PC-3 (cell line): ENCODE measurements around the gene PCDH9. TPM values are rescaled to one million over a fixed set of nuclear protein-coding genes. Genes with fewer than 3 reads are reported as not detected.
"Not testable (repeated sequence)": the region's sequence is repeated elsewhere in the genome, so short reads cannot be mapped to it uniquely, and the experiment has no call there.

Source experiments
- ATAC-seq: fragments of 200-7000 bp; cut with Tn5 transposase; 2 replicates; pipeline ENCODE4 v1.9.1; 2020; ENCODE audit warnings: mild to moderate bottlenecking, moderate library complexity
- BruUV-seq: library from RNA; stranded (reverse); fragments of 400-500 nt; replicated peaks from 2 replicates; lab custom pipeline; 2021; lab: Mats Ljungman, UMichigan
- CTCF ChIA-PET: fragments of 300-600 bp; sonication (Branson Sonifier 250); formaldehyde crosslinking; loops from one replicate; lab custom pipeline; 2022; ENCODE audit warnings: antibody characterized with exemption; lab: Charles Lee
- POLR2A ChIA-PET: fragments of 300-600 bp; sonication (Branson Sonifier 250); formaldehyde crosslinking; loops from one replicate; lab custom pipeline; 2022; ENCODE audit warnings: antibody characterized with exemption; ENCODE audit not compliant: unreplicated experiment; lab: Charles Lee
- DNase-seq: peaks from one replicate; pipeline ENCODE4 v3.0.0-alpha.2; 2015
- H2AFZ ChIP-seq: fragments of 300-600 bp; sonication (generic); 2 replicates; pipeline ENCODE4 v1.6.0; 2016; ENCODE audit warnings: antibody characterized with exemption, low read length
- H3F3A ChIP-seq: fragments of 300-600 bp; sonication (generic); one replicate; pipeline ENCODE4 v1.6.0; 2017; ENCODE audit warnings: antibody characterized with exemption, low read length, control low read depth, mild to moderate bottlenecking; ENCODE audit not compliant: unreplicated experiment
- H3K27ac ChIP-seq: fragments of 300-600 bp; sonication (generic); 2 replicates; pipeline ENCODE4 v1.5.1; 2016; ENCODE audit warnings: mild to moderate bottlenecking, low read length
- H3K27me3 ChIP-seq: fragments of 300-600 bp; sonication (generic); 2 replicates; pipeline ENCODE4 v1.6.1; 2016; ENCODE audit warnings: low read length, mixed read lengths
- H3K36me3 ChIP-seq: fragments of 300-600 bp; sonication (generic); 2 replicates; pipeline ENCODE4 v1.6.1; 2016; ENCODE audit warnings: low read depth, mixed run types, low read length, mixed read lengths
- H3K4me1 ChIP-seq: fragments of 300-600 bp; sonication (generic); 2 replicates; pipeline ENCODE4 v1.5.1; 2016; ENCODE audit warnings: low read length; ENCODE audit not compliant: insufficient read depth
- H3K4me2 ChIP-seq: fragments of 300-600 bp; sonication (generic); 2 replicates; pipeline ENCODE4 v1.6.0; 2016; ENCODE audit warnings: low read length
- H3K4me3 ChIP-seq: fragments of 300-600 bp; sonication (generic); 2 replicates; pipeline ENCODE4 v1.5.1; 2016; ENCODE audit warnings: mild to moderate bottlenecking, low read length, mixed read lengths
- H3K79me2 ChIP-seq: fragments of 300-600 bp; sonication (generic); 2 replicates; pipeline ENCODE4 v1.6.1; 2017; ENCODE audit warnings: low read length, mixed read lengths
- H3K9ac ChIP-seq: fragments of 300-600 bp; sonication (generic); 2 replicates; pipeline ENCODE4 v1.6.0; 2016; ENCODE audit warnings: mild to moderate bottlenecking, low read length
- H3K9me2 ChIP-seq: fragments of 300-600 bp; sonication (generic); replicated peaks from 2 replicates; pipeline ENCODE4 v1.6.1; 2016; ENCODE audit warnings: mixed run types, low read length, mixed read lengths
- H3K9me3 ChIP-seq: fragments of 300-600 bp; sonication (generic); 2 replicates; pipeline ENCODE4 v1.6.1; 2016; ENCODE audit warnings: low read length, mixed read lengths
- H4K20me1 ChIP-seq: fragments of 300-600 bp; sonication (generic); 2 replicates; pipeline ENCODE4 v1.6.1; 2016; ENCODE audit warnings: low read length, mixed read lengths
- EZH2 ChIP-seq: fragments of 300-600 bp; sonication (generic); IDR thresholded peaks from one replicate; pipeline ENCODE4 v1.6.1; 2017; ENCODE audit warnings: antibody characterized with exemption, mild to moderate bottlenecking, low read length; ENCODE audit not compliant: unreplicated experiment
- EZH2phosphoT487 ChIP-seq: fragments of 300-600 bp; sonication (generic); IDR thresholded peaks from 2 replicates; pipeline ENCODE4 v1.6.1; 2018; ENCODE audit warnings: mild to moderate bottlenecking, antibody characterized with exemption, low read length, borderline replicate concordance
- intact Hi-C: fragments of 100-400 bp; cut with micrococcal nuclease; formaldehyde crosslinking; loops from 2 replicates; pipeline ENCODE4 v1.9.0; 2023
- total RNA-seq: library from RNA; depleted of rRNA; stranded (reverse); fragments of >200 nt; gene quantifications from 2 replicates; pipeline ENCODE4 v1.2.3, GENCODE V29; 2014
- TF ChIP-seq, protein P1 (sequence below): fragments of 300-600 bp; sonication (generic); conservative IDR thresholded peaks from 2 replicates; pipeline ENCODE4 v1.5.1; 2017; ENCODE audit warnings: antibody characterized with exemption, low read depth, mild to moderate bottlenecking, low read length

PCDH9 gene
- total RNA-seq, 1 experiment from 2014 or later, result 0.98 TPM

DNA sequence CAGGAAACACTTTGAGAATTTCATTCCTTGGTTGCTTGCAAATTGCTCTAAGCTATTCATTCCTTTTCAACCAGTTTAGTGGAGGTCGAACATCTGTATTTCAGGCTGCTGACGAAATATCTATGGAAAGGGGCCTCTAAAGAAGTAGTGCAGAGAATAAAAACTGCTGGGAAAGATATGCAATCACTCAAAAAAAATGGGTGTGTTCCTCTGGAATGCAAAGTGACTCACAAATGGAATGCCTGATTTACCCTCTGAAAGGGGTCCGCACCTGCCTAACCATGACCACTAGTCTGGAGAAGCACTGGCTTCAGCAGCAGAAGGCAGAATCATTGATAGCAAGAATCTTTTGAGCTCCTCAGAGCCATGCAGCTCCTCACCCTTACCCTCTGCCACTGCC lies 129.4 kb downstream of the PCDH9 start:
- ATAC-seq, result no peak
- Histone ChIP-seq H3K36me3 (no peaks in the 10 kb centered on the region), H4K20me1 (no peaks in the 10 kb centered on the region), H3K27ac (no peak overlapping the region), H2AFZ (no peak overlapping the region), H3K9ac (no peak overlapping the region), H3K4me2 (no peak overlapping the region), H3K27me3 (no peaks in the 10 kb centered on the region), H3F3A (no peaks in the 10 kb centered on the region), H3K4me1 (no peaks in the 10 kb centered on the region), H3K9me2 (no peaks in the 10 kb centered on the region), H3K4me3 (no peak overlapping the region), H3K9me3 (no peaks in the 10 kb centered on the region), H3K79me2 (no peaks in the 10 kb centered on the region)
- no peak for DNase-seq
- no TSS peak for BruUV-seq
- TF ChIP-seq, protein P1, sequence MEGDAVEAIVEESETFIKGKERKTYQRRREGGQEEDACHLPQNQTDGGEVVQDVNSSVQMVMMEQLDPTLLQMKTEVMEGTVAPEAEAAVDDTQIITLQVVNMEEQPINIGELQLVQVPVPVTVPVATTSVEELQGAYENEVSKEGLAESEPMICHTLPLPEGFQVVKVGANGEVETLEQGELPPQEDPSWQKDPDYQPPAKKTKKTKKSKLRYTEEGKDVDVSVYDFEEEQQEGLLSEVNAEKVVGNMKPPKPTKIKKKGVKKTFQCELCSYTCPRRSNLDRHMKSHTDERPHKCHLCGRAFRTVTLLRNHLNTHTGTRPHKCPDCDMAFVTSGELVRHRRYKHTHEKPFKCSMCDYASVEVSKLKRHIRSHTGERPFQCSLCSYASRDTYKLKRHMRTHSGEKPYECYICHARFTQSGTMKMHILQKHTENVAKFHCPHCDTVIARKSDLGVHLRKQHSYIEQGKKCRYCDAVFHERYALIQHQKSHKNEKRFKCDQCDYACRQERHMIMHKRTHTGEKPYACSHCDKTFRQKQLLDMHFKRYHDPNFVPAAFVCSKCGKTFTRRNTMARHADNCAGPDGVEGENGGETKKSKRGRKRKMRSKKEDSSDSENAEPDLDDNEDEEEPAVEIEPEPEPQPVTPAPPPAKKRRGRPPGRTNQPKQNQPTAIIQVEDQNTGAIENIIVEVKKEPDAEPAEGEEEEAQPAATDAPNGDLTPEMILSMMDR, result no peak
- TF ChIP-seq EZH2phosphoT487, result no peak
- no peak for TF ChIP-seq EZH2
- intact Hi-C loops, result no loop called here
- CTCF ChIA-PET, result no interaction called here
- POLR2A ChIA-PET, result no interaction called here

DNA sequence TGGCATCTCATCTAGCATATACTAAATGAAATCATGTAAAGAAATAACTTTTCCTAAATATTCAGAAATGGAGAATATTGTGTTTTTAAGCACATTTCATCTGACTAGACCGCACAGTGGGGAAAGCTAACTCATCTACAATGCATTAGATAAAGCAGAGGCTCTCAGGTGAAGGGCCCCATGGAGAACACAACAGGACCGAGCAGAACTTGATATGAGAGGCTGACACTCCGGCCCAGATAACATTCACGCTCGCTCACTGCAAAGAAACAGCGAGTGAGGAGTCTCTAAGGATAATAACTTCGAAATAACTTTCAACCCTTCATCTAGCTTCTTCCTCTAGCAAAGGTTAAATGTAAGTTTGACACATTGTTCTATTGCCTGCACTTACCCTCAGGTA lies 130.6 kb downstream of the PCDH9 start:
- no peaks in the 10 kb centered on the region for H3K4me1 ChIP-seq
- CTCF ChIA-PET, result no interaction called here
- H3K27ac ChIP-seq, result no peak overlapping the region
- intact Hi-C loops, result no loop called here
- H3K27me3 ChIP-seq, result no peaks in the 10 kb centered on the region
- no peak overlapping the region for H2AFZ ChIP-seq
- no peaks in the 10 kb centered on the region for H4K20me1 ChIP-seq
- H3K79me2 ChIP-seq, result no peaks in the 10 kb centered on the region
- H3K9me3 ChIP-seq, result no peaks in the 10 kb centered on the region
- DNase-seq (no peak), ATAC-seq (no peak)
- H3K9ac ChIP-seq, result no peak overlapping the region
- no peak overlapping the region for H3K4me2 ChIP-seq
- TF ChIP-seq EZH2phosphoT487, result no peak
- TF ChIP-seq, protein P1, result no peak
- POLR2A ChIA-PET, result no interaction called here
- H3F3A ChIP-seq, result no peaks in the 10 kb centered on the region
- no TSS peak for BruUV-seq
- no peak overlapping the region for H3K4me3 ChIP-seq
- H3K36me3 ChIP-seq, result no peaks in the 10 kb centered on the region
- H3K9me2 ChIP-seq, result no peaks in the 10 kb centered on the region

DNA sequence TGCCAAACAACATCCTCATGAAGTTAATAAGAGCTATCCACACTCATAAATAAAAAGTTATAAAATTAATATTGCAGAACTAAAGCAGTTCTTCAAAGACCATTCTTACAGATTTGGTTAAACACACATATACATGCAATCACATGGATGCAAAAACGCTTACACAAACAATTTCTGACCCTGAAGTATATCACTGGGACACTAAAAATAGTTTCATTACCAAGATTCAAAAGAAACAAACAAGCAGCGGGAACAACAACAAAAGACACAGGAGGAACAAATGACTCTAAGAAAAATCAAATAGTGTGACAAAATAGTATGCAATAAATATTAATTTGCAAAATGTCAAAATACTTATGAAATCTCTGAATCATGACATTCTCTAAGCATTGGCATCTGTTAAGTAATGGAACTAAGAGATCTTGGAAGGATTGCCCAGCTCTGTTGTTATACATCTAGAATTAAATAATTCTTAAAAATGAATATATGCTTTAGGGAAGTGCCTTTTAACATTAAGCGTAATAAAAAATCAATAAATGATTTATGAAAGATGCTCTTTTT lies 132.2 kb downstream of the PCDH9 start:
- no peaks in the 10 kb centered on the region for H3K79me2 ChIP-seq
- BruUV-seq, result no TSS peak
- H2AFZ ChIP-seq, result no peak overlapping the region
- H3K36me3 ChIP-seq, result no peaks in the 10 kb centered on the region
- TF ChIP-seq, protein P1, result no peak
- TF ChIP-seq EZH2 (no peak), EZH2phosphoT487 (no peak)
- ChIA-PET POLR2A (no interaction called here), CTCF (no interaction called here)
- no peak overlapping the region for H3K9ac ChIP-seq
- H3K27me3 ChIP-seq, result no peaks in the 10 kb centered on the region
- no peak overlapping the region for H3K4me3 ChIP-seq
- ATAC-seq (no peak), DNase-seq (no peak)
- no peak overlapping the region for H3K27ac ChIP-seq
- H3K9me3 ChIP-seq, result no peaks in the 10 kb centered on the region
- intact Hi-C loops, result no loop called here
- no peaks in the 10 kb centered on the region for H3K4me1 ChIP-seq
- no peaks in the 10 kb centered on the region for H4K20me1 ChIP-seq
- no peak overlapping the region for H3K4me2 ChIP-seq
- no peaks in the 10 kb centered on the region for H3K9me2 ChIP-seq
- H3F3A ChIP-seq, result no peaks in the 10 kb centered on the region

DNA sequence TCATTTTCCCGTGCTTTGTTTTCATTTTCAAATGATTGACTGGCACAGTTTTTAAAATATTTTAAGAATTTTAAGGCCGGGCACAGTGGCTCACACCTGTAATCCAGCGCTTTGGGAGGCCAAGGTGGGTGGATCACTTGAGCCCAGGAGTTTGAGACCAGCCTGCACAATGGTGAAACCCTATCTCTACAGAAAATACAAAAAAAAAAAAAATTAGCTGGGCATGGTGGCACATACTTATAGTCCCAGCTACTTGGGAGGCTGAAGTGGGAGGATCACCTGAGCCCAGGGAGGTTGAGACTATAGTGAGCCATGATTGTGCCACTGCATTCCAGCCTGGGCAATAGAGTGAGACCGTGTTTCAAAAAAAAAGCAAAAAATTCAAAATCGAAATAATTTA lies 133.2 kb downstream of the PCDH9 start:
- DNase-seq, H3F3A ChIP-seq, H3K27me3 ChIP-seq, H3K36me3 ChIP-seq, H3K27ac ChIP-seq, CTCF ChIA-PET, BruUV-seq, H3K4me2 ChIP-seq, H2AFZ ChIP-seq, H3K4me1 ChIP-seq, H4K20me1 ChIP-seq, intact Hi-C loops, H3K9ac ChIP-seq, H3K9me3 ChIP-seq, H3K4me3 ChIP-seq, POLR2A ChIA-PET, H3K79me2 ChIP-seq, H3K9me2 ChIP-seq, ATAC-seq: not testable (repeated sequence)
